K562 (cell line): ENCODE measurements around the gene CDC20. TPM values are rescaled to one million over a fixed set of nuclear protein-coding genes. Genes with fewer than 3 reads are reported as not detected.

Experiments
- ARHGAP35 ChIP-seq: fragments of 450-650 bp; IDR thresholded peaks from 2 replicates; pipeline ENCODE4 v1.6.1; 2018; ENCODE audit not compliant: partially characterized antibody
- CC2D1A ChIP-seq: fragments of 450-650 bp; IDR thresholded peaks from 2 replicates; pipeline ENCODE4 v1.6.1; 2017; ENCODE audit warnings: mild to moderate bottlenecking
- CHD4 ChIP-seq: fragments of 200-600 bp; sonication (generic); IDR thresholded peaks from 3 replicates; pipeline ENCODE4 v1.6.1; 2012; ENCODE audit warnings: low read depth, mild to moderate bottlenecking, mixed read lengths, low read length, inconsistent platforms; ENCODE audit not compliant: insufficient read depth, insufficient replicate concordance, poor library complexity, severe bottlenecking
- KDM4B ChIP-seq, 2 experiments: fragments of 450-650 bp in 1 of 2; sonication (generic) in 1 of 2; IDR thresholded peaks; 2 replicates each; pipeline ENCODE4 v1.6.1; 2016 to 2017; ENCODE audit warnings: borderline replicate concordance in 2 of 2, antibody characterized with exemption in 1 of 2, low read depth in 1 of 2, mild to moderate bottlenecking in 1 of 2
- PTBP1 ChIP-seq: fragments of 200-400 bp; formaldehyde crosslinking; IDR thresholded peaks from 2 replicates; pipeline ENCODE4 v1.6.1; 2017; ENCODE audit warnings: low read depth, low read length
- RAD51 ChIP-seq: fragments of 450-650 bp; IDR thresholded peaks from 2 replicates; pipeline ENCODE4 v1.7.1; 2016; ENCODE audit warnings: low read depth, mild to moderate bottlenecking, borderline replicate concordance
- RNF2 ChIP-seq: sonication (generic); IDR thresholded peaks from 2 replicates; pipeline ENCODE4 v1.6.1; 2016
- SMAD1 ChIP-seq: fragments of 150-350 bp; IDR thresholded peaks from 2 replicates; pipeline ENCODE4 v1.6.1; 2014; ENCODE audit warnings: low read length, low read depth; ENCODE audit not compliant: partially characterized antibody
- THRAP3 ChIP-seq: fragments of 450-650 bp; IDR thresholded peaks from 2 replicates; pipeline ENCODE4 v1.6.1; 2016; ENCODE audit warnings: mild to moderate bottlenecking, inconsistent platforms, borderline replicate concordance
- ZFX ChIP-seq: sonication (generic); formaldehyde crosslinking; IDR thresholded peaks from 2 replicates; pipeline ENCODE4 v1.8.0; 2022; ENCODE audit warnings: mild to moderate bottlenecking, missing genetic modification reagents, moderate library complexity
- ZNF197 ChIP-seq: fragments of 200-800 bp; sonication (Bioruptor generic); IDR thresholded peaks from 2 replicates; pipeline ENCODE4 v1.6.1; 2016; ENCODE audit warnings: low read depth, missing genetic modification characterization, missing compliant biosample characterization
- ZNF239 ChIP-seq: fragments of 250-450 bp; sonication (Bioruptor Pico); IDR thresholded peaks from 2 replicates; pipeline ENCODE4 v1.4.0; 2020; ENCODE audit warnings: mild to moderate bottlenecking
- ZNF316 ChIP-seq: fragments of 450-650 bp; IDR thresholded peaks from 2 replicates; pipeline ENCODE4 v1.6.1; 2016
- ZNF384 ChIP-seq: IDR thresholded peaks from 2 replicates; pipeline ENCODE4 v1.6.1; 2012; ENCODE audit warnings: low read depth, low read length, improper control_type of control experiment
- ZNF75A ChIP-seq: fragments of 450-650 bp; formaldehyde crosslinking; IDR thresholded peaks from 2 replicates; pipeline ENCODE4 v1.4.0; 2020; ENCODE audit warnings: mild to moderate bottlenecking
- polyA plus RNA-seq, 8 experiments: library from polyadenylated mRNA; depleted of rRNA in 4 of 8; stranded (reverse) in 5 of 8; unstranded in 3 of 8; fragments of >200 nt; fragmentation: Nextera tagmentation in 2 of 8; fragmentation: Illumina TruSeq in 1 of 8; extraction: Ambion mirVana in 2 of 8; extraction: Trizol in 1 of 8; gene quantifications; 2 replicates each; pipeline versions ENCODE4 v1.2.1 to v1.2.3, GENCODE V29; 2011 to 2014; ENCODE audit warnings: inconsistent platforms in 1 of 8, missing spikeins in 1 of 8
- total RNA-seq, 7 experiments: library from RNA; depleted of rRNA in 6 of 7; stranded (reverse); fragments of >200 nt in 6 of 7; fragmentation: Illumina TruSeq in 2 of 7; extraction: Trizol in 2 of 7; gene quantifications; 2 replicates each; pipeline versions ENCODE4 v1.2.1 to v1.2.3, GENCODE V29; 2011 to 2021; ENCODE audit warnings: low replicate concordance in 1 of 7
- TF ChIP-seq, protein P1 (sequence below): fragments of 450-650 bp; IDR thresholded peaks from 2 replicates; pipeline ENCODE4 v1.6.1; 2016; ENCODE audit warnings: low read depth
- TF ChIP-seq, protein P2 (sequence below): sonication (generic); formaldehyde crosslinking; IDR thresholded peaks from 2 replicates; pipeline ENCODE4 v1.8.1; 2022; ENCODE audit warnings: missing genetic modification reagents
- TF ChIP-seq, protein P3 (sequence below): fragments of 250-450 bp; sonication (Bioruptor Pico); IDR thresholded peaks from 2 replicates; pipeline ENCODE4 v1.8.0; 2021; ENCODE audit warnings: borderline replicate concordance, mild to moderate bottlenecking, moderate library complexity; ENCODE audit not compliant: poor library complexity, severe bottlenecking

The CDC20 gene
- total and polyA plus RNA-seq, 9 of the 15 experiments (the other 6 are each of a cell fraction or from before 2014, with no cell fraction given), result 45.2 to 224 (median 121) TPM

DNA sequence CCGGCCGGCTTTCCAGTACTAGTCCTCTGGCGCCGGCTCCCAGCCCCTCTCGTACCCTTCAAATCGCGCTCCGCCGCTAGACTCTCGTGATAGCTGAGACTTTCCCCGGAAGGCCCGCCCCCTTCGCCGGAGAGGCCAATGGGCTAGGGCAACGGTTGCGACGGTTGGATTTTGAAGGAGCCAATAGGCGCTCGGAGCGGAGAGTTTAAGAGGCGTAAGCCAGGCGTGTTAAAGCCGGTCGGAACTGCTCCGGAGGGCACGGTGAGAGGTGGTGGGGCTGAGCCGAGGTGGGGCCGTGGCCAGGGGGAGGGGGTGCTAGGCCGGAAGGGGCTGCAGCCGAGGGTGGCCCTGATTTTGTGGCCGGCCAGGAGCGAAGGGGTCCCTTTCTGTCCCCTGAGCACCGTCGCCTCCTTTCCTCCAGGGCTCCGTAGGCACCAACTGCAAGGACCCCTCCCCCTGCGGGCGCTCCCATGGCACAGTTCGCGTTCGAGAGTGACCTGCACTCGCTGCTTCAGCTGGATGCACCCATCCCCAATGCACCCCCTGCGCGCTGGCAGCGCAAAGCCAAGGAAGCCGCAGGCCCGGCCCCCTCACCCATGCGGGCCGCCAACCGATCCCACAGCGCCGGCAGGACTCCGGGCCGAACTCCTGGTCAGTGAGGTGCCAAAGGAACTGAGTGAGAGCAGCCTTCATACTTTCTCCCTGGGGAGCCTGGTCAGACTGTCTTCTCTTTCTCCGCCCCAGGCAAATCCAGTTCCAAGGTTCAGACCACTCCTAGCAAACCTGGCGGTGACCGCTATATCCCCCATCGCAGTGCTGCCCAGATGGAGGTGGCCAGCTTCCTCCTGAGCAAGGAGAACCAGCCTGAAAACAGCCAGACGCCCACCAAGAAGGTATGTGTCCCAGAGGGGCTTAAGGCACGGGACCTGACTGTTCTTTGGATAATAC is at the start of gene CDC20 (continued):
- TF ChIP-seq, protein P1, sequence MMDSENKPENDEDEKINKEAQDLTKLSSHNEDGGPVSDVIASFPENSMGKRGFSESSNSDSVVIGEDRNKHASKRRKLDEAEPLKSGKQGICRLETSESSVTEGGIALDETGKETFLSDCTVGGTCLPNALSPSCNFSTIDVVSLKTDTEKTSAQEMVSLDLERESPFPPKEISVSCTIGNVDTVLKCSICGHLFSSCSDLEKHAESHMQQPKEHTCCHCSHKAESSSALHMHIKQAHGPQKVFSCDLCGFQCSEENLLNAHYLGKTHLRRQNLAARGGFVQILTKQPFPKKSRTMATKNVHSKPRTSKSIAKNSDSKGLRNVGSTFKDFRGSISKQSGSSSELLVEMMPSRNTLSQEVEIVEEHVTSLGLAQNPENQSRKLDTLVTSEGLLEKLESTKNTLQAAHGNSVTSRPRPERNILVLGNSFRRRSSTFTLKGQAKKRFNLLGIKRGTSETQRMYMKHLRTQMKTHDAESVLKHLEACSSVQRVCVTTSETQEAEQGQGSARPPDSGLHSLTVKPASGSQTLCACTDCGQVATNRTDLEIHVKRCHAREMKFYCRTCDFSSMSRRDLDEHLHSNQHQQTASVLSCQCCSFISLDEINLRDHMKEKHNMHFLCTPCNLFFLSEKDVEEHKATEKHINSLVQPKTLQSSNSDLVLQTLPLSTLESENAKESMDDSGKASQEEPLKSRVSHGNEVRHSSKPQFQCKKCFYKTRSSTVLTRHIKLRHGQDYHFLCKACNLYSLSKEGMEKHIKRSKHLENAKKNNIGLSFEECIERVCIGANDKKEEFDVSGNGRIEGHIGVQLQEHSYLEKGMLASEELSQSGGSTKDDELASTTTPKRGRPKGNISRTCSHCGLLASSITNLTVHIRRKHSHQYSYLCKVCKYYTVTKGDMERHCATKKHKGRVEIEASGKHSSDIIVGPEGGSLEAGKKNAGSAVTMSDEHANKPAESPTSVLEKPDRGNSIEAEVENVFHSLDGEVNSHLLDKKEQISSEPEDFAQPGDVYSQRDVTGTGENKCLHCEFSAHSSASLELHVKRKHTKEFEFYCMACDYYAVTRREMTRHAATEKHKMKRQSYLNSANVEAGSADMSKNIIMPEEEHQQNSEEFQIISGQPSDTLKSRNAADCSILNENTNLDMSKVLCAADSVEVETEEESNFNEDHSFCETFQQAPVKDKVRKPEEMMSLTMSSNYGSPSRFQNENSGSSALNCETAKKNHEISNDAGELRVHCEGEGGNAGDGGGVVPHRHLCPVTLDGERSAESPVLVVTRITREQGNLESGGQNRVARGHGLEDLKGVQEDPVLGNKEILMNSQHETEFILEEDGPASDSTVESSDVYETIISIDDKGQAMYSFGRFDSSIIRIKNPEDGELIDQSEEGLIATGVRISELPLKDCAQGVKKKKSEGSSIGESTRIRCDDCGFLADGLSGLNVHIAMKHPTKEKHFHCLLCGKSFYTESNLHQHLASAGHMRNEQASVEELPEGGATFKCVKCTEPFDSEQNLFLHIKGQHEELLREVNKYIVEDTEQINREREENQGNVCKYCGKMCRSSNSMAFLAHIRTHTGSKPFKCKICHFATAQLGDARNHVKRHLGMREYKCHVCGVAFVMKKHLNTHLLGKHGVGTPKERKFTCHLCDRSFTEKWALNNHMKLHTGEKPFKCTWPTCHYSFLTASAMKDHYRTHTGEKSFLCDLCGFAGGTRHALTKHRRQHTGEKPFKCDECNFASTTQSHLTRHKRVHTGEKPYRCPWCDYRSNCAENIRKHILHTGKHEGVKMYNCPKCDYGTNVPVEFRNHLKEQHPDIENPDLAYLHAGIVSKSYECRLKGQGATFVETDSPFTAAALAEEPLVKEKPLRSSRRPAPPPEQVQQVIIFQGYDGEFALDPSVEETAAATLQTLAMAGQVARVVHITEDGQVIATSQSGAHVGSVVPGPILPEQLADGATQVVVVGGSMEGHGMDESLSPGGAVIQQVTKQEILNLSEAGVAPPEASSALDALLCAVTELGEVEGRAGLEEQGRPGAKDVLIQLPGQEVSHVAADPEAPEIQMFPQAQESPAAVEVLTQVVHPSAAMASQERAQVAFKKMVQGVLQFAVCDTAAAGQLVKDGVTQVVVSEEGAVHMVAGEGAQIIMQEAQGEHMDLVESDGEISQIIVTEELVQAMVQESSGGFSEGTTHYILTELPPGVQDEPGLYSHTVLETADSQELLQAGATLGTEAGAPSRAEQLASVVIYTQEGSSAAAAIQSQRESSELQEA, result peak; percentile 82
- TF ChIP-seq, protein P2, sequence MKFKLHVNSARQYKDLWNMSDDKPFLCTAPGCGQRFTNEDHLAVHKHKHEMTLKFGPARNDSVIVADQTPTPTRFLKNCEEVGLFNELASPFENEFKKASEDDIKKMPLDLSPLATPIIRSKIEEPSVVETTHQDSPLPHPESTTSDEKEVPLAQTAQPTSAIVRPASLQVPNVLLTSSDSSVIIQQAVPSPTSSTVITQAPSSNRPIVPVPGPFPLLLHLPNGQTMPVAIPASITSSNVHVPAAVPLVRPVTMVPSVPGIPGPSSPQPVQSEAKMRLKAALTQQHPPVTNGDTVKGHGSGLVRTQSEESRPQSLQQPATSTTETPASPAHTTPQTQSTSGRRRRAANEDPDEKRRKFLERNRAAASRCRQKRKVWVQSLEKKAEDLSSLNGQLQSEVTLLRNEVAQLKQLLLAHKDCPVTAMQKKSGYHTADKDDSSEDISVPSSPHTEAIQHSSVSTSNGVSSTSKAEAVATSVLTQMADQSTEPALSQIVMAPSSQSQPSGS (CRISPR knock-in tag), result no peak
- TF ChIP-seq, protein P3, sequence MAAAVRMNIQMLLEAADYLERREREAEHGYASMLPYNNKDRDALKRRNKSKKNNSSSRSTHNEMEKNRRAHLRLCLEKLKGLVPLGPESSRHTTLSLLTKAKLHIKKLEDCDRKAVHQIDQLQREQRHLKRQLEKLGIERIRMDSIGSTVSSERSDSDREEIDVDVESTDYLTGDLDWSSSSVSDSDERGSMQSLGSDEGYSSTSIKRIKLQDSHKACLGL (CRISPR knock-in tag), result peak; percentile 56
- TF ChIP-seq ZNF197 (CRISPR knock-in tag), result no peak
- TF ChIP-seq RAD51, result no peak
- no peak for TF ChIP-seq ZNF239
- TF ChIP-seq ZNF384, result no peak
- TF ChIP-seq ZNF75A (CRISPR knock-in tag), result no peak
- TF ChIP-seq SMAD1, result no peak
- no peak for TF ChIP-seq ZNF316
- TF ChIP-seq THRAP3, result no peak
- TF ChIP-seq CC2D1A, result peak; percentile 99
- 0 out of 4 replicates have a peak, but pooled peaks of 1 of the 2 experiments have one; percentile 35 for TF ChIP-seq KDM4B (IDR thresholded peaks at IDR 0.05; ENCODE audit: borderline replicate concordance in 2 of 2, low read depth in 1 of 2)
- no peak for TF ChIP-seq PTBP1
- peak; percentile 92 for TF ChIP-seq ARHGAP35
- no peak for TF ChIP-seq CHD4
- peak; percentile 30; the same call in 1 of the 2 replicates for TF ChIP-seq RNF2
- peak; percentile 72 for TF ChIP-seq ZFX (CRISPR knock-in tag)
